ENCODE data around the gene CRTC1. TPM values are rescaled to one million over a fixed set of nuclear protein-coding genes. Genes with fewer than 3 reads are reported as not detected.

Gene CRTC1
- polyA plus RNA-seq, 2 of the 4 experiments (the other 2 are of a cell fraction): 0.87 to 4.0 TPM

- Histone ChIP-seq H3K4me3 (no peak overlapping the region), H3K27ac (no peak overlapping the region), H3K4me2 (no peak overlapping the region), H3K4me1 (peaks cover 5% of the 10 kb centered on the region), H3K9me3 (no peaks in the 10 kb centered on the region)
- no peak for ATAC-seq
- TF ChIP-seq CBX2 (IDR thresholded peaks at IDR 0.05; ENCODE audit: borderline replicate concordance, low read depth) (no peak), SREBF2 (IDR thresholded peaks at IDR 0.05) (no peak)
- TF ChIP-seq, protein P1, sequence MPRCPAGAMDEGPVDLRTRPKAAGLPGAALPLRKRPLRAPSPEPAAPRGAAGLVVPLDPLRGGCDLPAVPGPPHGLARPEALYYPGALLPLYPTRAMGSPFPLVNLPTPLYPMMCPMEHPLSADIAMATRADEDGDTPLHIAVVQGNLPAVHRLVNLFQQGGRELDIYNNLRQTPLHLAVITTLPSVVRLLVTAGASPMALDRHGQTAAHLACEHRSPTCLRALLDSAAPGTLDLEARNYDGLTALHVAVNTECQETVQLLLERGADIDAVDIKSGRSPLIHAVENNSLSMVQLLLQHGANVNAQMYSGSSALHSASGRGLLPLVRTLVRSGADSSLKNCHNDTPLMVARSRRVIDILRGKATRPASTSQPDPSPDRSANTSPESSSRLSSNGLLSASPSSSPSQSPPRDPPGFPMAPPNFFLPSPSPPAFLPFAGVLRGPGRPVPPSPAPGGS (IDR thresholded peaks at IDR 0.05): no peak
- ChIA-PET POLR2A (no interaction called here), CTCF (interaction anchor here (1.2 kb wide), 1 partner anchor 164 kb away, joined by 3 read pairs; no protein-coding TSS in a partner anchor)
- DNase-seq (ENCODE audit: low read depth in 1 of 2, low spot score in 1 of 2): no peak
- no peak for FAIRE-seq
- WGBS (ENCODE audit: missing lambda C conversion rate): 96% methylated on average over 36 of the region's 38 CpGs
Observed at GRCh38 chr19:18668252-18668631, 15.2 kb upstream of the CRTC1 start.

DNA sequence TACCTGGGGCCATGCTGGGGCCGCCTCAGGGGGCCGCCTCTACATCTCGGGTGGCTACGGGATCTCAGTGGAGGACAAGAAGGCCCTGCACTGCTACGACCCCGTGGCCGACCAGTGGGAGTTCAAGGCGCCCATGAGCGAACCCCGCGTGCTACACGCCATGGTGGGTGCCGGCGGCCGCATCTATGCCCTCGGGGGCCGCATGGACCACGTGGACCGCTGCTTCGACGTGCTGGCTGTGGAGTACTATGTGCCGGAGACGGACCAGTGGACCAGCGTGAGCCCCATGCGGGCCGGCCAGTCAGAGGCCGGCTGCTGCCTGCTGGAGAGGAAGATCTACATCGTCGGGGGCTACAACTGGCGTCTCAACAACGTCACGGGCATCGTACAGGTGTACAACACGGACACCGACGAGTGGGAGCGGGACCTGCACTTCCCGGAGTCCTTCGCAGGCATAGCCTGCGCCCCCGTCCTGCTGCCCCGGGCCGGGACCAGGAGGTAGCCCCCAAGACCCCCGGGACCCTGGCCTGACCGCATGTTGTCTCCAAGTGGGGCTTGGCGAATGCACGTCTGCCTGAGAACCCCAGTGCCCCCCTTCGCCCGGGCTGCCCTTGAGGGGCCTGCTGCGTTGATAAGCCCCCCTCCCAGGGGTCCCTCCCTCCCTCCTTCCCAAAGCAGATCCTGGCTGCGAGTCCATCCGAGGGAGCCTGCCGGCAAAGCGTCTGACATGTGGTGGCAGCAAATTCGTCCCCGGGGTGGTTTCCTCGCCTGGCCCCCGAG is 14.5 kb upstream of the CRTC1 start:
- DNase-seq (ENCODE audit: low read depth in 1 of 2, low spot score in 1 of 2) (no peak), ATAC-seq (no peak), FAIRE-seq (no peak)
- POLR2A ChIA-PET: no interaction called here
- Histone ChIP-seq H3K4me1 (no peaks in the 10 kb centered on the region), H3K9me3 (no peaks in the 10 kb centered on the region), H3K4me3 (no peak overlapping the region), H3K4me2 (no peak overlapping the region), H3K27ac (no peak overlapping the region)
- WGBS (ENCODE audit: missing lambda C conversion rate): 93% methylated on average over 16 of the region's 58 CpGs
- TF ChIP-seq, protein P2, sequence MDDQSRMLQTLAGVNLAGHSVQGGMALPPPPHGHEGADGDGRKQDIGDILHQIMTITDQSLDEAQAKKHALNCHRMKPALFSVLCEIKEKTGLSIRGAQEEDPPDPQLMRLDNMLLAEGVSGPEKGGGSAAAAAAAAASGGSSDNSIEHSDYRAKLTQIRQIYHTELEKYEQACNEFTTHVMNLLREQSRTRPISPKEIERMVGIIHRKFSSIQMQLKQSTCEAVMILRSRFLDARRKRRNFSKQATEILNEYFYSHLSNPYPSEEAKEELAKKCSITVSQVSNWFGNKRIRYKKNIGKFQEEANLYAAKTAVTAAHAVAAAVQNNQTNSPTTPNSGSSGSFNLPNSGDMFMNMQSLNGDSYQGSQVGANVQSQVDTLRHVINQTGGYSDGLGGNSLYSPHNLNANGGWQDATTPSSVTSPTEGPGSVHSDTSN (IDR thresholded peaks at IDR 0.05): no peak
- TF ChIP-seq EHF (CRISPR knock-in tag; IDR thresholded peaks at IDR 0.05): no peak
- TF ChIP-seq ZSCAN20 (CRISPR knock-in tag; IDR thresholded peaks at IDR 0.05): no peak
- no peak for TF ChIP-seq PHF8 (IDR thresholded peaks at IDR 0.05; ENCODE audit: borderline replicate concordance, low read depth)
- no peak for TF ChIP-seq TP53 (CRISPR knock-in tag; IDR thresholded peaks at IDR 0.05)
- no peak for TF ChIP-seq POLR2AphosphoS2 (conservative IDR thresholded peaks at IDR 0.05; ENCODE audit: low read length)
- no peak for TF ChIP-seq NR3C1 (IDR thresholded peaks at IDR 0.05)
- TF ChIP-seq CEBPB (IDR thresholded peaks at IDR 0.05): no peak
- TF ChIP-seq, protein P1 (IDR thresholded peaks at IDR 0.05): no peak
- no peak for TF ChIP-seq FOSB (CRISPR knock-in tag; IDR thresholded peaks at IDR 0.05)
- no peak for TF ChIP-seq JUN (IDR thresholded peaks at IDR 0.05)
- TF ChIP-seq CHD2 (IDR thresholded peaks at IDR 0.05; ENCODE audit: low read length, partially characterized antibody): no peak
- no peak for TF ChIP-seq ESRRA (IDR thresholded peaks at IDR 0.05; ENCODE audit: borderline replicate concordance, low read length)
- TF ChIP-seq EP300 (IDR thresholded peaks at IDR 0.05): no peak
- no peak for TF ChIP-seq ZC3H11A (IDR thresholded peaks at IDR 0.05)
- TF ChIP-seq, protein P3, sequence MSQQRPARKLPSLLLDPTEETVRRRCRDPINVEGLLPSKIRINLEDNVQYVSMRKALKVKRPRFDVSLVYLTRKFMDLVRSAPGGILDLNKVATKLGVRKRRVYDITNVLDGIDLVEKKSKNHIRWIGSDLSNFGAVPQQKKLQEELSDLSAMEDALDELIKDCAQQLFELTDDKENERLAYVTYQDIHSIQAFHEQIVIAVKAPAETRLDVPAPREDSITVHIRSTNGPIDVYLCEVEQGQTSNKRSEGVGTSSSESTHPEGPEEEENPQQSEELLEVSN (IDR thresholded peaks at IDR 0.05; ENCODE audit: borderline replicate concordance, low read depth): no peak
- no peak for TF ChIP-seq HEYL (CRISPR knock-in tag; IDR thresholded peaks at IDR 0.05)
- CTCF ChIA-PET: no interaction called here

- H3K4me3 ChIP-seq: no peak overlapping the region
- WGBS (ENCODE audit: missing lambda C conversion rate): 82% methylated on average over 12 of the region's 12 CpGs
- H3K27ac ChIP-seq: no peak overlapping the region
- no peaks in the 10 kb centered on the region for H3K4me1 ChIP-seq
- ChIA-PET POLR2A (no interaction called here), CTCF (no interaction called here)
- no peak overlapping the region for H3K4me2 ChIP-seq
- no peaks in the 10 kb centered on the region for H3K9me3 ChIP-seq
- FAIRE-seq: no peak
- no peak for ATAC-seq
- no peak for DNase-seq (ENCODE audit: low read depth in 1 of 2, low spot score in 1 of 2)
- no peak for TF ChIP-seq GATA3 (IDR thresholded peaks at IDR 0.05; ENCODE audit: borderline replicate concordance)
- TF ChIP-seq, protein P3 (IDR thresholded peaks at IDR 0.05; ENCODE audit: borderline replicate concordance, low read depth): no peak
- TF ChIP-seq POLR2AphosphoS2 (conservative IDR thresholded peaks at IDR 0.05; ENCODE audit: low read length): no peak
- TF ChIP-seq KDM1A (IDR thresholded peaks at IDR 0.05; ENCODE audit: low read depth): no peak
- no peak for TF ChIP-seq PHF8 (IDR thresholded peaks at IDR 0.05; ENCODE audit: borderline replicate concordance, low read depth)
- no peak for TF ChIP-seq EHMT2 (IDR thresholded peaks at IDR 0.05; ENCODE audit: low read depth)
- TF ChIP-seq RCOR1 (IDR thresholded peaks at IDR 0.05; ENCODE audit: low read depth, low read length): no peak
- no peak for TF ChIP-seq FOSB (CRISPR knock-in tag; IDR thresholded peaks at IDR 0.05)
- no peak for TF ChIP-seq MAZ (IDR thresholded peaks at IDR 0.05; ENCODE audit: borderline replicate concordance, low read depth, low read length)
- TF ChIP-seq FOSL2 (IDR thresholded peaks at IDR 0.05): no peak
- no peak for TF ChIP-seq FOSL2 (CRISPR knock-in tag; IDR thresholded peaks at IDR 0.05)
- TF ChIP-seq BHLHE40 (IDR thresholded peaks at IDR 0.05; ENCODE audit: low read depth, low read length): no peak
- TF ChIP-seq EHF (CRISPR knock-in tag; IDR thresholded peaks at IDR 0.05): no peak
- no peak for TF ChIP-seq ZC3H11A (IDR thresholded peaks at IDR 0.05)
- TF ChIP-seq SREBF2 (IDR thresholded peaks at IDR 0.05): no peak
- TF ChIP-seq ATOH8 (CRISPR knock-in tag; IDR thresholded peaks at IDR 0.05; ENCODE audit: low read depth): no peak
- TF ChIP-seq POLR2A (IDR thresholded peaks at IDR 0.05; ENCODE audit: low read length): no peak
- no peak for TF ChIP-seq HOXB5 (CRISPR knock-in tag; IDR thresholded peaks at IDR 0.05)
Observed at GRCh38 chr19:18669524-18669817, 14.0 kb upstream of the CRTC1 start.

Measured in A549 (cell line).